Fibroblast of skin of left biceps (primary cell): ENCODE measurements around the gene CCR9.
"Not testable (repeated sequence)": the region's sequence is repeated elsewhere in the genome, so short reads cannot be mapped to it uniquely, and the experiment has no call there.

Source experiments
- DNase-seq, 2 experiments: peaks; one replicate each; pipeline ENCODE4 v3.0.0-alpha.2; 2013; ENCODE audit warnings: low read depth in 2 of 2

Gene CCR9

GRCh38 chr3:45885979-45886705 is at the start of gene CCR9:
Gene CCR9 (plus strand): TSS chr3:45886543. CDS start chr3:45894934, 8,391 bp downstream.
- no peak for DNase-seq

DNA sequence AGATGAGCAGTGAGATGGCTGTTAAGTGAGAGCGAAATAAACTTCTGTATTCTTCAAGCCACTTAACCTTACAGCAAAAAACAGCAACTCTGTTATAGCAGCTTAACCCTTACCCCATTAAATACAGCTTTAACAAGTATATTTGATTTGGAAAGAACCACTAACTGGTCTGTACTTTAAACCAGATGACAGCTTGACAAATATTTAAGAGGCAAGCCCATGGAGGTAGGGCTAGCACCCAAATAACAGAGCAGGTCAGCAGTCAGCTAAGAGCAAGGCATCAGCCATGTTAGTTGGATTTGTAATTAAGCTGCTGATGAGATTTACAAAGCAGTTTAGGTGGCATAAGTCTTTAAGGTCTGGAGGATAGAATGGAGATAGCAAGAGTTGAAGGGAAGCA is 47.9 kb upstream of the CCR9 start:
- DNase-seq: no peak

GRCh38 chr3:45841420-45841756 is 45.0 kb upstream of the CCR9 start:
- DNase-seq: no peak

DNA sequence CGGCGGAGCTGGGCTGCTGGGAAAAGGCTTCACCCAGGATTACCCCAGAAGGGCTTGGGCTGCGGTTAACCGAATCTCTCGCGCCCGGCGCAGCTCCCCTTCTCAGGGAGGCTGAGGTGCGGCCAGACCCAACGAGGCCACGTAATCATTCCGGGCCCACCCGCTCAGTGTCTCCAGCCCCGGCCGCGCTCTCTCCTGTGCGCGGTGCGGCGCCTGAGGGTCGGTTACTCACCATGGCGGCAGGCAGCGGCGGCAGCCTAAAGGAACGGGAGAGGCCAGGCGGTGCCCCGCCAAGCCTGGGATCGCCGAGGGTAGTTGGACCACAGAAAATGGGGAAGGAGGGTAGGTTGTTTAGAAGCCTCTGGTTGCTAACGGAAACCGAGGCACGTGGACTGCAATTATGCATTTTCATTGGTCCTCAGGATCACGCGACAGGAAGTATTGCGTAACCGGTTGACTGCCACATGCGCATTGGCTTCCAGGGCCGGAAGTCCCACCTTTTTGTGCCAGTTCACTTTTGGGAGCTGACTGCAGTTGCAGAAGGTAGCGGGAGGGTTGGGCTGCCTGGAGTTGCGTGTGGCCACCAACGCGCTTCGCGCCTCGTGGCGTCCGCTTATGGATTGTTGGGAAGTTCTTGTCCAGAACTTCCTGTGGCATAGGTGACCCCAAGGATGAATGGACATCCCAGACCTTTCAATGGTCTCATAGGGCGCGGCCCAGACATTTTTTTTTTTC is 44.4 kb upstream of the CCR9 start, which contains the start of gene LZTFL1:
Gene LZTFL1 (minus strand): TSS at position 363 of the 735 bp plus-strand sequence. CDS start 128 bp downstream, at position 235.
- peak; percentile 92 for DNase-seq

DNA sequence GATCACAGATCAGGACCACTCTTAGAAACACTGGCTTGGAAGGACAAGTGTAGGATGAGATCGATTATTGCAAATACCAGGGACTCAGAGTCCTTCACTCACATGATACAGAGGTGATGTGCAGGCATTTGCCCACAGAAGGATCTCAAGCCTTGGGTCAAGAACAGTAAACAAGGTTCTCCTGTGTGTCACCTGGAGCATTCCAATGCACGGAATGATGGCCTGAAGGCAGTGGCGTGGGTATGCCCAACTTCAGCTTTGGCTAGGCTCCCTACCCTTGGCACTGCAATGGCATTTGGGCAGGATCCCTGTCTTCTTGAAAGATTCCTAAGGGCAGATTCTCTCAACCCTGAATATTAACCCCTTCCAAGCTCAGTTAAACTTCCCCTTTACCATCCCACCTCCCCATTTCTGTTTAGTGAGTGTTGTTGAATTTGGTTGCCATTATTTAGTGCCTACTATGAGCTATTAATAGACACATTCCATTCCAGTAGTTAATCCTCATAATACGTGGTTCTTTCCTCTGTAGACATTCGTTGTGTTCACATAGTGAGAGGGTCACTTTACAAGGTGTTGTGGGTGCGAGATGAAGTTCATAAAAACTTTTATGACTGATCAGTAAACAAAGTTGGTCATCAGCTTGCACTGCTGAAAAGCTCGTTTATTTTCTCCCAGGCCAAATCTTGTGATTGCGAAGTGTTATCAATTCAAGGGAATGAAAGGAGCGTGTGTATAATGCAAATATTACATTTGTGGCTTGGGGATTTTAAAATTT is 43.3 kb upstream of the CCR9 start:
- DNase-seq: no peak

- no peak for DNase-seq
These were observed 41.7 kb upstream of the CCR9 start for GRCh38 chr3:45844616-45845015.

GRCh38 chr3:45848392-45848791 is 38.0 kb upstream of the CCR9 start:
- DNase-seq: no peak

- no peak for DNase-seq
These were observed 33.5 kb upstream of the CCR9 start for GRCh38 chr3:45852828-45853227.

- DNase-seq: not testable (repeated sequence)
These were observed 30.0 kb upstream of the CCR9 start for GRCh38 chr3:45856323-45856722.

- DNase-seq: not testable (repeated sequence)
These were observed 29.3 kb upstream of the CCR9 start for GRCh38 chr3:45857024-45857423.

GRCh38 chr3:45858809-45859543 is 27.4 kb upstream of the CCR9 start:
- no peak for DNase-seq

- no peak for DNase-seq
These were observed 25.9 kb upstream of the CCR9 start for GRCh38 chr3:45860481-45860880.

- DNase-seq: no peak
These were observed 25.2 kb upstream of the CCR9 start for GRCh38 chr3:45861043-45861719.

GRCh38 chr3:45864760-45865519 is 21.4 kb upstream of the CCR9 start:
- no peak for DNase-seq

- no peak for DNase-seq
These were observed 20.8 kb upstream of the CCR9 start for GRCh38 chr3:45865563-45865962.

GRCh38 chr3:45868213-45868612 is 18.1 kb upstream of the CCR9 start:
- DNase-seq: no peak

- DNase-seq: no peak
These were observed 17.7 kb upstream of the CCR9 start for GRCh38 chr3:45868650-45869049.

DNA sequence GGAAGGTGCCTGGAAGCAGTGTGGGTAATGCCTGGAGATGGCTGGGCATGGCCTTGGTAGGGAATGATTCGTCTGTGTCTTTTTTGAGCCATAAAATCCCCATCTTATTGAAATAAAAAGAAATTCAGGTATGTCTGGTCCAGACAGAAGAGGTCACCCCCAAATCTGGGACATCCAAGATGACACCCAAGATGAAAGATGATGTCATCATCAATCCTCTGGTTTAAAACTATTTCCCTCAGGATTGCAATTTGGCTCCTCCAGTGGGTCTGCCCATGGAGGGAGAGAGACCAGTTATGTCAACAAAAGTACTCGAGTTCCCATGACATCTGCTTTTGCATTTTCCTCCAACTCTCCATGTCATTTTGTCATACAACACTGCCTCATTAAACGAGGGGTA is 16.7 kb upstream of the CCR9 start:
- no peak for DNase-seq

- no peak for DNase-seq
These were observed 16.2 kb upstream of the CCR9 start for GRCh38 chr3:45870099-45870498.

DNA sequence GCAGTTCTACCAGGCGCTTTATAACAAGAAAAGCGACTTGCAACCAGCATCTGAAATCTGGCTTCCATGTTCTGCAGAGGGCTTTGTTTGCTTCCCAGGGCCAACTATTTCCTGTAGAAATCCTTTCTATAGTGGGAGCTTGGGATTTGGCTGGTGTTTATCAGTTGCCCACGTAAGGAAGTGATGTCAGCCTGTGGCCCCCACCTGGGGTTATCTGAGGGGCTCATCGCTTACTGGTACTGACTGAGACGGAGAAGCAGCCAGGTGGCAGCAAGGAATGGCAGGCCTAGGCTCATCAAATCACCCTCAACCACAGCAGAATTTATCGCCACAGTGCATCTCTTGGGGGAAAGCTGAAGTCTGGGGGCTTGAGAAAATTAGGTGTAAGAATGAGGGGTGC is 14.6 kb upstream of the CCR9 start:
- DNase-seq: no peak

DNA sequence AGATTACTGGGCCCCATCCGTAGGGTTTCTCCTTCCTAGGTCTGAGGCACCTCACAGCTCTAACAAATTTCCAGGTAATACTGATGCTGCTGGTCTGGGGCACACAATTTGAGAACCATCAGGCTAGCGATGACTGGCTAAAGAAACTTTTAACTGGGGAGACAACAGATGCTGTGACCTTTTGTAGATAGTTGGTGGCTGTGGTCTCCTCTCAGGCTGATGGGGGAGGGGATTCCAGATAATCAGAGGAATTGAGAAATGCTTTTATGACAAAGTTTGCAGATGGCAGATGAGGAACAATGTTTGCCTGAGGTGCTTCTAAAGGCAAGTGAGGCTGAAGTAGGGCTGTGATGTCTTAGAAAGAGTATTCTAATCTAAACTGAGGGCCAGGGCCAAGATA is 13.8 kb upstream of the CCR9 start:
- DNase-seq: no peak
